Nephron progenitor cell (in vitro differentiated cells): ENCODE measurements around the gene ERMARD.

Source experiments
- DNase-seq: peaks from one replicate; pipeline ENCODE4 v3.0.0; 2021
- H3K27ac Mint-ChIP-seq: 2 replicates; pipeline ENCODE4 v1.8.0; 2021; ENCODE audit warnings: mild to moderate bottlenecking, moderate library complexity, mixed read lengths
- H3K27me3 Mint-ChIP-seq: 2 replicates; pipeline ENCODE4 v1.8.0; 2021; ENCODE audit warnings: mild to moderate bottlenecking, low read depth, mixed read lengths; ENCODE audit not compliant: poor library complexity
- H3K36me3 Mint-ChIP-seq: 2 replicates; pipeline ENCODE4 v1.8.0; 2021; ENCODE audit warnings: low read depth, mixed read lengths
- H3K4me1 Mint-ChIP-seq: 2 replicates; pipeline ENCODE4 v1.8.0; 2021; ENCODE audit warnings: mixed read lengths
- H3K4me3 Mint-ChIP-seq: 2 replicates; pipeline ENCODE4 v1.8.0; 2021; ENCODE audit warnings: mild to moderate bottlenecking, moderate library complexity, mixed read lengths
- H3K9me3 Mint-ChIP-seq: 2 replicates; pipeline ENCODE4 v1.8.0; 2021; ENCODE audit warnings: mild to moderate bottlenecking, moderate library complexity, mixed read lengths
- TF ChIP-seq, protein P1 (sequence below): fragments of 200-600 bp; sonication (generic); IDR thresholded peaks from 2 replicates; pipeline ENCODE4 v1.5.0; 2021; ENCODE audit warnings: antibody characterized with exemption

ERMARD gene

DNA sequence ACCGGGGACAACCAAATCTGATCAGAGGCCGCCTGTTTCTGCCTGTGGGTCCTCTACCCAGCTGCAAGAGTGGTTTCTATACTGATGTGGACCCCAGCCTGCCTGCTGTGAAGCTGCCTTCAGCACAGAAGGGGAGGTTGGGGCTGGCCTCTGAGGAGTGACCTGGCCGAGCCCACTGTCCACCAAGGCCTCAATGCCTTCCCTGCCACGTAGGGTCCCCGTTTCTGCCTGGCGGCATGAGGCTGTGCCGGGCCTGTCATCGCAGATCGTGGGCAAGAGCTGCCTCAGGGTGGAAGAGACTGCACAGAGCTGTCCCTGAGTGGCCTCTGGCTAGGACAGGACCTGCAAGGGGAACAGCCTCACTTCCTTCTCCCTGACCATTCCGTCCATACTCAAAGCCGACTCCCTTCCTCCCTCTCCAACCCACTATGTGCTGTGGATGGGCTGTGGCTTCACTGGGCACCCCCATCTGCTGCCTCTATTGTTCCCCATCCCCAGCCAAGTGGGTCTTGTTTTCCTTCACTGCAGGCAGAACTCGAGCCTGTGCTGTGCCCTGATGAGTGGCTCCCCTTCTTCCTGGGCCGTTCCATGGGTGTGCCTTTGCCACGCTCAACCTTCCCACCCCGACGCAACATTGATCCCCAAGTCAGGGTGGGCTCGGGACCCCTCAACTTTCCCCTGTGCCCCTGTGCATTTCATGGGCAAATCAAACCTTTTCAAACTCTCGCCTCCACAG is 60.3 kb downstream of the ERMARD start:
- Mint-ChIP-seq H3K36me3 (peaks cover 15% of the 10 kb centered on the region), H3K9me3 (peaks cover 27% of the 10 kb centered on the region), H3K27me3 (peaks cover 17% of the 10 kb centered on the region), H3K27ac (no peak overlapping the region), H3K4me1 (peaks cover 17% of the 10 kb centered on the region), H3K4me3 (no peak overlapping the region)
- DNase-seq = no peak
- TF ChIP-seq, protein P1, sequence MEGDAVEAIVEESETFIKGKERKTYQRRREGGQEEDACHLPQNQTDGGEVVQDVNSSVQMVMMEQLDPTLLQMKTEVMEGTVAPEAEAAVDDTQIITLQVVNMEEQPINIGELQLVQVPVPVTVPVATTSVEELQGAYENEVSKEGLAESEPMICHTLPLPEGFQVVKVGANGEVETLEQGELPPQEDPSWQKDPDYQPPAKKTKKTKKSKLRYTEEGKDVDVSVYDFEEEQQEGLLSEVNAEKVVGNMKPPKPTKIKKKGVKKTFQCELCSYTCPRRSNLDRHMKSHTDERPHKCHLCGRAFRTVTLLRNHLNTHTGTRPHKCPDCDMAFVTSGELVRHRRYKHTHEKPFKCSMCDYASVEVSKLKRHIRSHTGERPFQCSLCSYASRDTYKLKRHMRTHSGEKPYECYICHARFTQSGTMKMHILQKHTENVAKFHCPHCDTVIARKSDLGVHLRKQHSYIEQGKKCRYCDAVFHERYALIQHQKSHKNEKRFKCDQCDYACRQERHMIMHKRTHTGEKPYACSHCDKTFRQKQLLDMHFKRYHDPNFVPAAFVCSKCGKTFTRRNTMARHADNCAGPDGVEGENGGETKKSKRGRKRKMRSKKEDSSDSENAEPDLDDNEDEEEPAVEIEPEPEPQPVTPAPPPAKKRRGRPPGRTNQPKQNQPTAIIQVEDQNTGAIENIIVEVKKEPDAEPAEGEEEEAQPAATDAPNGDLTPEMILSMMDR = no peak

DNA sequence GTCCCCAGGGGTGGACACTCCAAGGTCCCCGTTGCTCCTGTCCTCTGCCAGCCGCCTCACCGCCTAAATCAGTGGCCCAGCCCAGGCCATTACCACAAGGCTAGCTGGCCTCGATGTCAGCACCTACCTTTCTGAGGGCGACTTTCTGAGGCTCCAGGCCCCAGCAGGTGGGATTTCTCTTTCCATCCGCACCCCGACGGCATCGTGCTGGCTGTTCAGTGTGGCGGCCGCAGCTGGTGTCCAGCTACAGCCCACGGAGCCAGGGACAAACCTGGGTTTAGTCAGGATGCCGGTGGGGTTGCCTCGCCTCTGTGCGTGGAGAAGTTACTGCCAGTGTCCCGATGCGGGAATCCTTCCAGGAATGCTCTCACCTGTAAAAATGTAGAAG is 60.8 kb downstream of the ERMARD start:
- H3K4me1 Mint-ChIP-seq = peaks cover 17% of the 10 kb centered on the region
- TF ChIP-seq, protein P1 = no peak
- peaks cover 31% of the 10 kb centered on the region for H3K9me3 Mint-ChIP-seq
- no peak overlapping the region for H3K27ac Mint-ChIP-seq
- no peak overlapping the region for H3K4me3 Mint-ChIP-seq
- DNase-seq = no peak
- peaks cover 20% of the 10 kb centered on the region for H3K27me3 Mint-ChIP-seq
- H3K36me3 Mint-ChIP-seq = peaks cover 19% of the 10 kb centered on the region

- Mint-ChIP-seq H3K36me3 (peaks cover 19% of the 10 kb centered on the region), H3K4me3 (no peak overlapping the region), H3K9me3 (peaks cover 39% of the 10 kb centered on the region), H3K4me1 (peaks cover 17% of the 10 kb centered on the region), H3K27me3 (peaks cover 27% of the 10 kb centered on the region), H3K27ac (no peak overlapping the region)
- DNase-seq = no peak
- TF ChIP-seq, protein P1 = no peak
These were observed 62.5 kb downstream of the ERMARD start for GRCh38 chr6:169813969-169814368.

- Mint-ChIP-seq H3K36me3 (peaks cover 19% of the 10 kb centered on the region), H3K9me3 (peaks cover 39% of the 10 kb centered on the region), H3K4me1 (peaks cover under 1% of the 10 kb centered on the region), H3K27me3 (peaks cover 29% of the 10 kb centered on the region), H3K4me3 (no peak overlapping the region), H3K27ac (no peak overlapping the region)
- TF ChIP-seq, protein P1 = no peak
- DNase-seq = no peak
These were observed 64.6 kb downstream of the ERMARD start for GRCh38 chr6:169816054-169816453.

- Mint-ChIP-seq H3K27me3 (peaks cover 29% of the 10 kb centered on the region), H3K27ac (no peak overlapping the region), H3K36me3 (peaks cover 19% of the 10 kb centered on the region), H3K9me3 (peaks cover 39% of the 10 kb centered on the region), H3K4me1 (no peaks in the 10 kb centered on the region), H3K4me3 (no peak overlapping the region)
- no peak for DNase-seq
- TF ChIP-seq, protein P1 = no peak
These were observed 65.6 kb downstream of the ERMARD start for GRCh38 chr6:169816975-169817374.

DNA sequence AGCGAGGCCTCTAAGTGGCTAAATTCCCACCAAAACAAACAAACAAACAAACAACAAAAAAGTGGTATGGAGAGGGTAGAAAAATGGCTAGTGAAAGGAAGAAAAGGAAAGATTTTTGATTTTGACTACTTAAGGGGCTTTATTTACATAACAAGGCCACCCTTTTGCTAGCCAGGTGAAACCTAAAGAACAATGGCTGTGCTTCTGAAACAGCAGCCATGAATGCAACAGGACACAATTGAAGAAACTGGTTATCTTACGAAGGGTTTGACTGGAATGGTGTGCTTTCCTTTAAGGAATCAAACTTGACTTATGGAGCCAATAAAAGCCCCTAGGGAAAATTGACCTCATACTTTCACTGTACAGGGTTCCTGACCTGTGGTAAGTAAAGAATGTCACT is 68.9 kb downstream of the ERMARD start:
- H3K4me3 Mint-ChIP-seq = no peak overlapping the region
- peaks cover 14% of the 10 kb centered on the region for H3K36me3 Mint-ChIP-seq
- TF ChIP-seq, protein P1 = no peak
- no peak for DNase-seq
- no peaks in the 10 kb centered on the region for H3K4me1 Mint-ChIP-seq
- no peak overlapping the region for H3K27ac Mint-ChIP-seq
- H3K9me3 Mint-ChIP-seq = peaks cover 34% of the 10 kb centered on the region
- peaks cover 25% of the 10 kb centered on the region for H3K27me3 Mint-ChIP-seq
